ENCODE data around the gene THUMPD3. TPM values are rescaled to one million over a fixed set of nuclear protein-coding genes. Genes with fewer than 3 reads are reported as not detected.
A peak's percentile ranks its signal among the peaks of the same experiment; 100 is the strongest.

The THUMPD3 gene
- total and polyA plus RNA-seq, 9 of the 15 experiments (the other 6 are each of a cell fraction or from before 2014, with no cell fraction given) = 58.3 to 132 (median 113) TPM

GRCh38 chr3:9390265-9390888 lies 27.5 kb downstream of the THUMPD3 start (continued):
- TF ChIP-seq NR2C1 (IDR thresholded peaks at IDR 0.05) (no peak), NR2C1 (tag; IDR thresholded peaks at IDR 0.05) (no peak), NR3C1 (CRISPR knock-in tag; IDR thresholded peaks at IDR 0.05) (no peak), ZNF165 (CRISPR knock-in tag; IDR thresholded peaks at IDR 0.05; ENCODE audit: borderline replicate concordance) (no peak), CEBPG (CRISPR knock-in tag; IDR thresholded peaks at IDR 0.05) (no peak; the same call in 1 of the 2 replicates), CEBPG (tag; conservative IDR thresholded peaks at IDR 0.05 in 1 of 2, IDR thresholded peaks at IDR 0.05 in 1 of 2) (peak; percentile 35 to 64; a peak in 3 of 4 replicates), SREBF1 (IDR thresholded peaks at IDR 0.05; ENCODE audit: borderline replicate concordance, low read depth, low read length) (no peak)
- TF ChIP-seq, protein P1, sequence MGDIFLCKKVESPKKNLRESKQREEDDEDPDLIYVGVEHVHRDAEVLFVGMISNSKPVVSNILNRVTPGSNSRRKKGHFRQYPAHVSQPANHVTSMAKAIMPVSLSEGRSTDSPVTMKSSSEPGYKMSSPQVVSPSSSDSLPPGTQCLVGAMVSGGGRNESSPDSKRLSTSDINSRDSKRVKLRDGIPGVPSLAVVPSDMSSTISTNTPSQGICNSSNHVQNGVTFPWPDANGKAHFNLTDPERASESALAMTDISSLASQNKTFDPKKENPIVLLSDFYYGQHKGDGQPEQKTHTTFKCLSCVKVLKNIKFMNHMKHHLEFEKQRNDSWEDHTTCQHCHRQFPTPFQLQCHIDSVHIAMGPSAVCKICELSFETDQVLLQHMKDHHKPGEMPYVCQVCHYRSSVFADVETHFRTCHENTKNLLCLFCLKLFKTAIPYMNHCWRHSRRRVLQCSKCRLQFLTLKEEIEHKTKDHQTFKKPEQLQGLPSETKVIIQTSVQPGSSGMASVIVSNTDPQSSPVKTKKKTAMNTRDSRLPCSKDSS (IDR thresholded peaks at IDR 0.05; ENCODE audit: low read depth, partially characterized antibody) = no peak

DNA sequence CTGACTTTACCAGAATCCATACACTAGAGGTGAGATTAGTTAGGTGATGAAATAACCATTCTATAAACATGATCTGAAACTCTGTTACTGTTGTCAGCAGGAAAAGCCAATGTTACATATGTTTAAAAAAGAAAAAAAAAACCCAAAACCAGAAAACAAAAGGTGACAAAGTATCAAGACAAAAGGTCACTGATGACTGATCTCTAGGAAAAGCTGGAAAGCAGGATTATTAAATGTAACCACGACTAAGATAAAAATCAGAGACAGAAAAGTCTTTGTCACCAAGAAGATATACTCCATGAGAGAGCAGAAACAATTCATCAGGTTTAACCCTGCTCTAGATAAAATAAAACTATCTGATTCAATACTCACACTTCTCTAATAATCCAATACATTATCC lies 29.2 kb downstream of the THUMPD3 start:
- H2AFZ ChIP-seq (ENCODE audit: low read depth, low read length) = no peak overlapping the region
- H3K36me3 ChIP-seq (ENCODE audit: control insufficient read depth, insufficient read depth, low read length) = peaks cover 85% of the 10 kb centered on the region
- peaks cover 77% of the 10 kb centered on the region for H3K79me2 ChIP-seq (ENCODE audit: control insufficient read depth, insufficient read depth, low read length)
- peaks cover 17% of the 10 kb centered on the region; the same call in 1 of the 2 replicates for H4K20me1 ChIP-seq (replicated peaks; ENCODE audit: control insufficient read depth, insufficient read depth, low read length)
- H3K4me1 ChIP-seq (replicated peaks in 1 of 2; ENCODE audit: control insufficient read depth in 2 of 2, insufficient read depth in 2 of 2, low read length in 2 of 2) = peaks cover 0 to 18% of the 10 kb centered on the region in 2 experiments; a peak in 3 of 5 replicates
- in situ Hi-C loops (cut with MboI) = no loop called here
- ATAC-seq = no peak
- DNase-seq (ENCODE audit: extremely low read depth in 1 of 4, low spot score in 3 of 4) = no peak
- peak; percentile 18; the same call in 1 of the 2 replicates for TF ChIP-seq POLR2AphosphoS2 (IDR thresholded peaks at IDR 0.05; ENCODE audit: low read length)
- TF ChIP-seq, protein P2, sequence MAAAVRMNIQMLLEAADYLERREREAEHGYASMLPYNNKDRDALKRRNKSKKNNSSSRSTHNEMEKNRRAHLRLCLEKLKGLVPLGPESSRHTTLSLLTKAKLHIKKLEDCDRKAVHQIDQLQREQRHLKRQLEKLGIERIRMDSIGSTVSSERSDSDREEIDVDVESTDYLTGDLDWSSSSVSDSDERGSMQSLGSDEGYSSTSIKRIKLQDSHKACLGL (CRISPR knock-in tag; IDR thresholded peaks at IDR 0.05; ENCODE audit: borderline replicate concordance, poor library complexity, severe bottlenecking) = no peak
- no peaks in the 10 kb centered on the region for H3K27me3 ChIP-seq (ENCODE audit: control insufficient read depth in 2 of 2, insufficient read depth in 2 of 2, low read length in 2 of 2)
- no TSS peak for BruUV-seq (replicated peaks)
- WGBS (ENCODE audit: insufficient coverage, low coverage, missing lambda C conversion rate) = 14% methylated on average over 1 of the region's 1 CpG
- no peak overlapping the region for H3K9ac ChIP-seq (ENCODE audit: insufficient read depth in 1 of 2, low read depth in 2 of 2, low read length in 2 of 2)
- ChIA-PET CTCF (ENCODE audit: low intra/inter-chr PET ratio) (no interaction called here), POLR2A (interaction anchor here (5.9 kb wide), 1 partner anchor 8 kb away, joined by 83 read pairs; no protein-coding TSS in a partner anchor)
- no peak overlapping the region for H3K27ac ChIP-seq (ENCODE audit: extremely low read depth, low read depth, low read length)
- H3K9me1 ChIP-seq (ENCODE audit: control insufficient read depth, insufficient read depth, low read length) = no peaks in the 10 kb centered on the region
- H3K4me3 ChIP-seq = no peak overlapping the region
- no peak overlapping the region for H3K4me2 ChIP-seq (ENCODE audit: insufficient read depth, low read length)
- intact Hi-C loops (cut with micrococcal nuclease) = no loop called here
- no peak for FAIRE-seq
- H3K9me3 ChIP-seq (replicated peaks; ENCODE audit: control insufficient read depth, insufficient read depth, low read depth, low read length) = no peaks in the 10 kb centered on the region
